ENCODE measurements around the gene TTC3. TPM values are rescaled to one million over a fixed set of nuclear protein-coding genes. Genes with fewer than 3 reads are reported as not detected.

Gene TTC3
- total RNA-seq, 2 donors from 2014 or later, result 104 to 105 TPM

GRCh38 chr21:37240978-37241377, 167.9 kb downstream of the TTC3 start:
- no peak overlapping the region for H3K4me3 Mint-ChIP-seq
- DNase-seq, result no peak
- peaks cover 43% of the 10 kb centered on the region for H3K4me1 Mint-ChIP-seq
- no peaks in the 10 kb centered on the region for H3K27me3 Mint-ChIP-seq
- H3K36me3 Mint-ChIP-seq (ENCODE audit: low read depth), result peaks cover 2% of the 10 kb centered on the region
- ATAC-seq, result no peak
- H3K9me3 ChIP-seq (ENCODE audit: control insufficient read depth, low read length, poor library complexity, severe bottlenecking), result no peaks in the 10 kb centered on the region
- H3K27ac Mint-ChIP-seq, result peak overlapping the region; percentile 45

GRCh38 chr21:37241426-37241825, 168.4 kb downstream of the TTC3 start:
- no peaks in the 10 kb centered on the region for H3K9me3 ChIP-seq (ENCODE audit: control insufficient read depth, low read length, poor library complexity, severe bottlenecking)
- H3K27me3 Mint-ChIP-seq, result no peaks in the 10 kb centered on the region
- DNase-seq (no peak), ATAC-seq (no peak)
- peaks cover 45% of the 10 kb centered on the region for H3K4me1 Mint-ChIP-seq
- peak overlapping the region; percentile 45 for H3K27ac Mint-ChIP-seq
- H3K36me3 Mint-ChIP-seq (ENCODE audit: low read depth), result peaks cover 2% of the 10 kb centered on the region
- no peak overlapping the region for H3K4me3 Mint-ChIP-seq

GRCh38 chr21:37243961-37244360, 170.9 kb downstream of the TTC3 start:
- Mint-ChIP-seq H3K27me3 (no peaks in the 10 kb centered on the region), H3K27ac (peak overlapping the region; percentile 88), H3K36me3 (ENCODE audit: low read depth) (peaks cover 2% of the 10 kb centered on the region), H3K4me3 (peak overlapping the region; percentile 78), H3K4me1 (peaks cover 44% of the 10 kb centered on the region)
- DNase-seq (no peak), ATAC-seq (no peak)
- no peaks in the 10 kb centered on the region for H3K9me3 ChIP-seq (ENCODE audit: control insufficient read depth, low read length, poor library complexity, severe bottlenecking)

GRCh38 chr21:37244501-37245095, 171.5 kb downstream of the TTC3 start:
- H3K36me3 Mint-ChIP-seq (ENCODE audit: low read depth), result peaks cover 2% of the 10 kb centered on the region
- H3K4me3 Mint-ChIP-seq, result peak overlapping the region; percentile 78
- H3K27ac Mint-ChIP-seq, result peak overlapping the region; percentile 88
- peak; percentile 39 for ATAC-seq
- H3K27me3 Mint-ChIP-seq, result no peaks in the 10 kb centered on the region
- no peaks in the 10 kb centered on the region for H3K9me3 ChIP-seq (ENCODE audit: control insufficient read depth, low read length, poor library complexity, severe bottlenecking)
- DNase-seq, result no peak
- H3K4me1 Mint-ChIP-seq, result peaks cover 49% of the 10 kb centered on the region

- ATAC-seq (no peak), DNase-seq (no peak)
- peaks cover 2% of the 10 kb centered on the region for H3K36me3 Mint-ChIP-seq (ENCODE audit: low read depth)
- H3K9me3 ChIP-seq (ENCODE audit: control insufficient read depth, low read length, poor library complexity, severe bottlenecking), result no peaks in the 10 kb centered on the region
- H3K4me3 Mint-ChIP-seq, result peak overlapping the region; percentile 78
- peak overlapping the region; percentile 88 for H3K27ac Mint-ChIP-seq
- H3K4me1 Mint-ChIP-seq, result peaks cover 51% of the 10 kb centered on the region
- H3K27me3 Mint-ChIP-seq, result no peaks in the 10 kb centered on the region
These were observed 172.1 kb downstream of the TTC3 start for GRCh38 chr21:37245151-37245550.

GRCh38 chr21:37248298-37248697, 175.2 kb downstream of the TTC3 start:
- Mint-ChIP-seq H3K27me3 (no peaks in the 10 kb centered on the region), H3K36me3 (ENCODE audit: low read depth) (no peaks in the 10 kb centered on the region), H3K4me1 (peaks cover 56% of the 10 kb centered on the region), H3K27ac (no peak overlapping the region), H3K4me3 (no peak overlapping the region)
- ATAC-seq (no peak), DNase-seq (no peak)
- H3K9me3 ChIP-seq (ENCODE audit: control insufficient read depth, low read length, poor library complexity, severe bottlenecking), result no peaks in the 10 kb centered on the region

- Mint-ChIP-seq H3K4me1 (peaks cover 53% of the 10 kb centered on the region), H3K4me3 (no peak overlapping the region), H3K27me3 (no peaks in the 10 kb centered on the region), H3K27ac (no peak overlapping the region), H3K36me3 (ENCODE audit: low read depth) (no peaks in the 10 kb centered on the region)
- no peaks in the 10 kb centered on the region for H3K9me3 ChIP-seq (ENCODE audit: control insufficient read depth, low read length, poor library complexity, severe bottlenecking)
- no peak for ATAC-seq
- DNase-seq, result no peak
These were observed 176.3 kb downstream of the TTC3 start for GRCh38 chr21:37249112-37249904.

- Mint-ChIP-seq H3K4me1 (peaks cover 38% of the 10 kb centered on the region), H3K27ac (no peak overlapping the region), H3K36me3 (ENCODE audit: low read depth) (no peaks in the 10 kb centered on the region), H3K4me3 (no peak overlapping the region), H3K27me3 (no peaks in the 10 kb centered on the region)
- no peaks in the 10 kb centered on the region for H3K9me3 ChIP-seq (ENCODE audit: control insufficient read depth, low read length, poor library complexity, severe bottlenecking)
- no peak for DNase-seq
- no peak for ATAC-seq
These were observed 178.2 kb downstream of the TTC3 start for GRCh38 chr21:37251294-37251634.

Other genes starting within 250 kb of the TTC3 start
- gene HLCS, start 106.6 kb upstream of the TTC3 start, total RNA-seq, result 10 to 100 TPM; 14.4 to 16.3 TPM
- not detected for gene RIPPLY3, start 66.6 kb upstream of the TTC3 start, total RNA-seq
- 10 to 100 TPM; 10.8 to 11.1 TPM for gene PIGP, start 183 bp upstream of the TTC3 start, total RNA-seq
- 10 to 100 TPM; 42.9 to 45.8 TPM for gene VPS26C, start 194.1 kb downstream of the TTC3 start, total RNA-seq

All from T-helper 17 cell (primary cell).